ENCODE results near the gene TEAD2.
"Not testable (repeated sequence)": the region's sequence is repeated elsewhere in the genome, so short reads cannot be mapped to it uniquely, and the experiment has no call there.

TEAD2 gene

DNA sequence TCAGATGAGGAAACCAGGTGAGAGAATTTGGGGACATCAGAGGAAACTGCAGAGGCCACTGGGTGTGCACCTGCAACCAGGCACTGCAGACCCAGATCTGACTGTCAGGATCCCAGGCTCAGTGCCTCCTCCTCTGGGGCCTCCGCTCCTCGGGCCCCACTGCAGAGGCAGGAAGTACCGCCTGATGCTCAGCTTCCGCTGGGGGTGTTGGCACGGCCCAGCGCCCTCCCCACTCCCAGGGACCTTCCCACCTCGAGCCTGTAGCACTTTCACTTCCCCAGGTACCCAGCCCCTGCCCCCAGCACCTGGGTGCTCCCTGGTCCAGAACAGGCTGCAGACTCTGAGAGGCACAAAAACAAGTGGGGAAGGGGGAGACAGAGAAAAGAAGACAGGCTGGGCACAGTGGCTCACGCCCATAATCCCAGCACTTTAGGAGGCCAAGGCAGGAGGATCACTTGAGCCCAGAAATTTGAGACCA, 28.4 kb downstream of the TEAD2 start:
- H3K27me3 ChIP-seq (replicated peaks; ENCODE audit: control insufficient read depth, insufficient read depth, low read length), result no peaks in the 10 kb centered on the region
- peaks cover 11% of the 10 kb centered on the region for H3K36me3 ChIP-seq (ENCODE audit: control insufficient read depth, insufficient read depth, low read length)
- DNase-seq (ENCODE audit: extremely low read depth, insufficient read length), result peak; percentile 91
- TF ChIP-seq, protein P1, sequence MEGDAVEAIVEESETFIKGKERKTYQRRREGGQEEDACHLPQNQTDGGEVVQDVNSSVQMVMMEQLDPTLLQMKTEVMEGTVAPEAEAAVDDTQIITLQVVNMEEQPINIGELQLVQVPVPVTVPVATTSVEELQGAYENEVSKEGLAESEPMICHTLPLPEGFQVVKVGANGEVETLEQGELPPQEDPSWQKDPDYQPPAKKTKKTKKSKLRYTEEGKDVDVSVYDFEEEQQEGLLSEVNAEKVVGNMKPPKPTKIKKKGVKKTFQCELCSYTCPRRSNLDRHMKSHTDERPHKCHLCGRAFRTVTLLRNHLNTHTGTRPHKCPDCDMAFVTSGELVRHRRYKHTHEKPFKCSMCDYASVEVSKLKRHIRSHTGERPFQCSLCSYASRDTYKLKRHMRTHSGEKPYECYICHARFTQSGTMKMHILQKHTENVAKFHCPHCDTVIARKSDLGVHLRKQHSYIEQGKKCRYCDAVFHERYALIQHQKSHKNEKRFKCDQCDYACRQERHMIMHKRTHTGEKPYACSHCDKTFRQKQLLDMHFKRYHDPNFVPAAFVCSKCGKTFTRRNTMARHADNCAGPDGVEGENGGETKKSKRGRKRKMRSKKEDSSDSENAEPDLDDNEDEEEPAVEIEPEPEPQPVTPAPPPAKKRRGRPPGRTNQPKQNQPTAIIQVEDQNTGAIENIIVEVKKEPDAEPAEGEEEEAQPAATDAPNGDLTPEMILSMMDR (IDR thresholded peaks at IDR 0.05; ENCODE audit: insufficient read depth, low read length, poor library complexity, severe bottlenecking), result no peak
- H3K4me3 ChIP-seq (replicated peaks; ENCODE audit: low read depth, low read length), result peak overlapping the region; percentile 25

- H3K4me3 ChIP-seq (replicated peaks; ENCODE audit: low read depth, low read length), result peak overlapping the region; percentile 25
- H3K27me3 ChIP-seq (replicated peaks; ENCODE audit: control insufficient read depth, insufficient read depth, low read length), result no peaks in the 10 kb centered on the region
- H3K36me3 ChIP-seq (ENCODE audit: control insufficient read depth, insufficient read depth, low read length), result peaks cover 10% of the 10 kb centered on the region
- TF ChIP-seq, protein P1 (IDR thresholded peaks at IDR 0.05; ENCODE audit: insufficient read depth, low read length, poor library complexity, severe bottlenecking), result no peak
- DNase-seq (ENCODE audit: extremely low read depth, insufficient read length), result no peak
Measured at GRCh38 chr19:49333418-49333805, 28.8 kb downstream of the TEAD2 start.

DNA sequence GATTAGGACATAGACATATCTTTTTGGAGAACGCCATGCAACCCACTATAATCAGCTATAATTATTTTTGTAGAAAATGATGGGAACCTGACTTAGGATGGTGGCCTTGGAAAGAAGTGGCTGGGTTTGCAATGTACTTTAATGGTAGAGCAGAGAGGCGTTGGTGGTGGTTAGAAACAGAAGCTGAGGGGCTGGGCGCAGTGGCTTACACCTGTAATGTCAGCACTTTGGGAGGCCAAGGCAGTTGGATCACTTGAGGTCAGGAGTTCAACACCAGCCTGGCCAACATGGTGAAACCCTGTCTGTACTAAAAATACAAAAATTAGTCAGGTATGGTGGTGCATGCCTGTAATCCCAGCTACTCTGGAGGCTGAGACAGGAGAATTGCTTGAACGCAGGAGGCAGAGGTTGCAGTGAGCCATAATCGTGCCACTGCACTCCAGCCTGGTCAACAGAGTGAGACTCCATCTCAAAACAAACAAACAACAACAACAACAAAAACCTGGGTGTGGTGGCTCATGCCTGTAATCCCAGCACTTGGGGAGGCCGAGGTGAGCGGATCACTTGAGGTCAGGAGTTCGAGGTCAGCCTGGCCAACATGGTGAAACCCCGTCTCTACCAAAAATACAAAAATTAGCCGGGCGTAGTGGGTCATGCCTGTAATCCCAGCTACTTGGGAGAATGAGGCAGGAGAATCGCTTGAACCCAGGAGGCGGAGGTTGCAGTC, 29.4 kb downstream of the TEAD2 start:
- DNase-seq (ENCODE audit: extremely low read depth, insufficient read length); H3K27me3 ChIP-seq (replicated peaks; ENCODE audit: control insufficient read depth, insufficient read depth, low read length); H3K4me3 ChIP-seq (replicated peaks; ENCODE audit: low read depth, low read length); H3K36me3 ChIP-seq (ENCODE audit: control insufficient read depth, insufficient read depth, low read length): not testable (repeated sequence)

GRCh38 chr19:49331616-49332055, 30.6 kb downstream of the TEAD2 start:
- TF ChIP-seq, protein P1 (IDR thresholded peaks at IDR 0.05; ENCODE audit: insufficient read depth, low read length, poor library complexity, severe bottlenecking), result no peak

GRCh38 chr19:49331187-49331586, 31.0 kb downstream of the TEAD2 start:
- H3K36me3 ChIP-seq (ENCODE audit: control insufficient read depth, insufficient read depth, low read length); H3K4me3 ChIP-seq (replicated peaks; ENCODE audit: low read depth, low read length); DNase-seq (ENCODE audit: extremely low read depth, insufficient read length); H3K27me3 ChIP-seq (replicated peaks; ENCODE audit: control insufficient read depth, insufficient read depth, low read length): not testable (repeated sequence)

More at GRCh38 chr19:49331616-49332055, 30.6 kb downstream of the TEAD2 start:
- no peak overlapping the region for H3K4me3 ChIP-seq (replicated peaks; ENCODE audit: low read depth, low read length)
- no peak for DNase-seq (ENCODE audit: extremely low read depth, insufficient read length)
- peaks cover under 1% of the 10 kb centered on the region for H3K36me3 ChIP-seq (ENCODE audit: control insufficient read depth, insufficient read depth, low read length)
- H3K27me3 ChIP-seq (replicated peaks; ENCODE audit: control insufficient read depth, insufficient read depth, low read length), result no peaks in the 10 kb centered on the region

DNA sequence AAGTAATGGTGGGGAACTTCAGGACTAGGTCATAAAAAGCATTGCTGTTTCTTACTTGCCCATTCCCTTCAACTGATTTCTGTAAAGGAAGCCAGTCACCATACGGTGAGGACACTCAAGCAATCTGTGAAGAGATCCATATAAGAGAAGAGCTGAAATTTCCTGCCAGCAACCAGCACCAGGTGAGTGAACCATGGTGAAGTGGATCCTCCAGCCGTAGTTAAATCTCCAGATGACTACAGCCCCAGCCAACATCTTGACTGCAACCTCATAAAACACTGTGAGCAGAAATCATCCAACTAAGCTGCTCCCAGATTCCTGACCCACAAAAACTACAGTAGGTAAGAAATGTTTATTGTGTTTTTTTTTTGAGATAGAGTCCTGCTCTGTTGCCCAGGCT, 33.5 kb downstream of the TEAD2 start:
- no peak for DNase-seq (ENCODE audit: extremely low read depth, insufficient read length)
- H3K36me3 ChIP-seq (ENCODE audit: control insufficient read depth, insufficient read depth, low read length), result no peaks in the 10 kb centered on the region; the same call in 1 of the 2 replicates
- TF ChIP-seq, protein P1 (IDR thresholded peaks at IDR 0.05; ENCODE audit: insufficient read depth, low read length, poor library complexity, severe bottlenecking), result no peak
- no peak overlapping the region for H3K4me3 ChIP-seq (replicated peaks; ENCODE audit: low read depth, low read length)
- no peaks in the 10 kb centered on the region for H3K27me3 ChIP-seq (replicated peaks; ENCODE audit: control insufficient read depth, insufficient read depth, low read length)
